Loucy (cell line): ENCODE measurements around the gene RBM33.

Experiments
- H2AFZ ChIP-seq: fragments of 200-600 bp; sonication (generic); 2 replicates; pipeline ENCODE4 v1.6.0; 2016; ENCODE audit warnings: antibody characterized with exemption, mild to moderate bottlenecking, low read length, moderate library complexity
- H3F3A ChIP-seq: fragments of 200-600 bp; 2 replicates; pipeline ENCODE4 v1.6.0; 2016; ENCODE audit warnings: antibody characterized with exemption, low read depth, mild to moderate bottlenecking
- H3K27me3 ChIP-seq: fragments of 200-600 bp; sonication (generic); 2 replicates; pipeline ENCODE4 v1.6.1; 2014; ENCODE audit warnings: low read length, mild to moderate bottlenecking; ENCODE audit not compliant: insufficient read depth, poor library complexity, severe bottlenecking
- H3K36me3 ChIP-seq: fragments of 200-600 bp; sonication (generic); 2 replicates; pipeline ENCODE4 v1.6.1; 2016; ENCODE audit warnings: low read length; ENCODE audit not compliant: insufficient read depth
- H3K4me1 ChIP-seq: fragments of 200-600 bp; sonication (generic); 2 replicates; pipeline ENCODE4 v1.5.1; 2014; ENCODE audit warnings: low read length, mild to moderate bottlenecking; ENCODE audit not compliant: insufficient read depth, poor library complexity, severe bottlenecking
- H3K4me2 ChIP-seq: fragments of 200-600 bp; sonication (generic); 2 replicates; pipeline ENCODE4 v1.6.0; 2014; ENCODE audit warnings: antibody characterized with exemption, low read length, low read depth, mild to moderate bottlenecking; ENCODE audit not compliant: poor library complexity, severe bottlenecking
- H3K4me3 ChIP-seq: fragments of 200-600 bp; sonication (generic); 2 replicates; pipeline ENCODE4 v1.5.1; 2014; ENCODE audit warnings: low read length, mild to moderate bottlenecking, mixed read lengths; ENCODE audit not compliant: poor library complexity, severe bottlenecking
- H3K79me2 ChIP-seq: fragments of 200-600 bp; sonication (generic); 2 replicates; pipeline ENCODE4 v1.6.1; 2014; ENCODE audit warnings: low read length; ENCODE audit not compliant: insufficient read depth
- H3K9ac ChIP-seq: fragments of 200-600 bp; sonication (generic); 2 replicates; pipeline ENCODE4 v1.6.0; 2014; ENCODE audit warnings: mild to moderate bottlenecking, low read depth, low read length, moderate library complexity; ENCODE audit not compliant: poor library complexity, severe bottlenecking
- H3K9me2 ChIP-seq: fragments of 200-600 bp; sonication (generic); replicated peaks from 2 replicates; pipeline ENCODE4 v1.6.1; 2016; ENCODE audit warnings: low read depth, low read length, mixed read lengths
- H3K9me3 ChIP-seq: fragments of 200-600 bp; sonication (generic); 2 replicates; pipeline ENCODE4 v1.6.1; 2014; ENCODE audit warnings: mild to moderate bottlenecking, antibody characterized with exemption, low read length, low read depth; ENCODE audit not compliant: insufficient read depth
- H4K20me1 ChIP-seq: fragments of 200-600 bp; sonication (generic); 2 replicates; pipeline ENCODE4 v1.6.0; 2014; ENCODE audit warnings: antibody characterized with exemption, low read length, mild to moderate bottlenecking; ENCODE audit not compliant: insufficient read depth, poor library complexity, severe bottlenecking
- CTCF ChIP-seq: fragments of 200-600 bp; sonication (generic); conservative IDR thresholded peaks from 2 replicates; pipeline ENCODE4 v1.5.1; 2014; ENCODE audit warnings: mild to moderate bottlenecking, antibody characterized with exemption, low read length
- EZH2phosphoT487 ChIP-seq: fragments of 200-600 bp; IDR thresholded peaks from 2 replicates; pipeline ENCODE4 v1.6.1; 2018; ENCODE audit warnings: antibody characterized with exemption, mild to moderate bottlenecking, moderate library complexity, borderline replicate concordance

The RBM33 gene

GRCh38 chr7:155787171-155787851, 142.8 kb downstream of the RBM33 start:
- H3K9me2 ChIP-seq: no peaks in the 10 kb centered on the region
- no peak overlapping the region for H2AFZ ChIP-seq
- peaks cover 21% of the 10 kb centered on the region; the same call in 1 of the 2 replicates for H3K36me3 ChIP-seq
- H3K27me3 ChIP-seq: no peaks in the 10 kb centered on the region
- no peaks in the 10 kb centered on the region for H3K9me3 ChIP-seq
- no peak overlapping the region for H3K4me3 ChIP-seq
- no peaks in the 10 kb centered on the region for H3K79me2 ChIP-seq
- H3F3A ChIP-seq: no peaks in the 10 kb centered on the region
- no peaks in the 10 kb centered on the region for H4K20me1 ChIP-seq
- no peak overlapping the region for H3K4me2 ChIP-seq
- no peak for TF ChIP-seq EZH2phosphoT487
- no peak for TF ChIP-seq CTCF
- no peaks in the 10 kb centered on the region for H3K4me1 ChIP-seq
- H3K9ac ChIP-seq: no peak overlapping the region

GRCh38 chr7:155788616-155789000, 144.1 kb downstream of the RBM33 start:
- no peaks in the 10 kb centered on the region for H3K9me3 ChIP-seq
- H3K9me2 ChIP-seq: no peaks in the 10 kb centered on the region
- H3K79me2 ChIP-seq: no peaks in the 10 kb centered on the region
- no peaks in the 10 kb centered on the region for H4K20me1 ChIP-seq
- H3K36me3 ChIP-seq: peaks cover 10% of the 10 kb centered on the region; the same call in 1 of the 2 replicates
- H2AFZ ChIP-seq: no peak overlapping the region
- H3F3A ChIP-seq: no peaks in the 10 kb centered on the region
- H3K9ac ChIP-seq: no peak overlapping the region
- TF ChIP-seq CTCF: no peak
- TF ChIP-seq EZH2phosphoT487: no peak
- H3K27me3 ChIP-seq: no peaks in the 10 kb centered on the region
- H3K4me3 ChIP-seq: no peak overlapping the region
- no peak overlapping the region for H3K4me2 ChIP-seq
- no peaks in the 10 kb centered on the region for H3K4me1 ChIP-seq

GRCh38 chr7:155789001-155789725, 144.7 kb downstream of the RBM33 start:
- Histone ChIP-seq H3K9ac (no peak overlapping the region), H3F3A (no peaks in the 10 kb centered on the region)
- TF ChIP-seq EZH2phosphoT487 (no peak), CTCF (no peak)

More at GRCh38 chr7:155789001-155789725, 144.7 kb downstream of the RBM33 start:
- no peaks in the 10 kb centered on the region for H3K27me3 ChIP-seq
- H3K4me1 ChIP-seq: no peaks in the 10 kb centered on the region
- no peak overlapping the region for H2AFZ ChIP-seq
- H3K9me2 ChIP-seq: no peaks in the 10 kb centered on the region
- H4K20me1 ChIP-seq: no peaks in the 10 kb centered on the region
- no peaks in the 10 kb centered on the region for H3K9me3 ChIP-seq
- no peaks in the 10 kb centered on the region for H3K79me2 ChIP-seq
- H3K36me3 ChIP-seq: peaks cover 4% of the 10 kb centered on the region; the same call in 1 of the 2 replicates
- no peak overlapping the region for H3K4me2 ChIP-seq
- no peak overlapping the region for H3K4me3 ChIP-seq
